ENCODE data around the gene MSRB1.
"Not testable (repeated sequence)": the region's sequence is repeated elsewhere in the genome, so short reads cannot be mapped to it uniquely, and the experiment has no call there.

The MSRB1 gene

GRCh38 chr16:1938316-1938715 is 4.7 kb downstream of the MSRB1 start:
- DNase-seq: no peak

DNA sequence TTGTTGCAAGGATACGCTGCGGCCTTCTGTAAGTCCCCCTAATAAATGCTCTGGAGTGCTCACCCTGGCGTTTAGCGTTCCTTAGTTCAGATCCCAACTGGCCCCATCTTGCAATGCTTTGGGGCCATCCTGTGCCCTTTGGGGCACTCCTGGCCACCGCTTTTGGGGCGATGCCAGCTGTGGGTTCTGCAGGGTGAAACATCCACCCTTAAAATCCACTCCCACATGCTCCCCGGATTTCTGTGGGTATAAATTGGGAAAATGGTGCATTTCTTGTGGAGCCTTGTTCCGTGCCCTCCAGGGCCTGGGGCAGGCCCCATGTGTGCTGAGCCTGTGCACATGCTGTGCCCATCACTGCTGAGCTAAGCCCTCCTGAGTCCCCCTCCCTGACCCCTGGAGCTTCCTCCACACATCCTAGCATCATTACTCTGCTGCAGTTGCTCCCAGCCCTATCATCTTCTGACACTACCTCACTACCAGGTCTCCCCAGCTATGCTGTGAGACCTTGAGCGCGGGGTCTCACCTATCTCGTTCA is 6.0 kb downstream of the MSRB1 start:
- no peak for DNase-seq

DNA sequence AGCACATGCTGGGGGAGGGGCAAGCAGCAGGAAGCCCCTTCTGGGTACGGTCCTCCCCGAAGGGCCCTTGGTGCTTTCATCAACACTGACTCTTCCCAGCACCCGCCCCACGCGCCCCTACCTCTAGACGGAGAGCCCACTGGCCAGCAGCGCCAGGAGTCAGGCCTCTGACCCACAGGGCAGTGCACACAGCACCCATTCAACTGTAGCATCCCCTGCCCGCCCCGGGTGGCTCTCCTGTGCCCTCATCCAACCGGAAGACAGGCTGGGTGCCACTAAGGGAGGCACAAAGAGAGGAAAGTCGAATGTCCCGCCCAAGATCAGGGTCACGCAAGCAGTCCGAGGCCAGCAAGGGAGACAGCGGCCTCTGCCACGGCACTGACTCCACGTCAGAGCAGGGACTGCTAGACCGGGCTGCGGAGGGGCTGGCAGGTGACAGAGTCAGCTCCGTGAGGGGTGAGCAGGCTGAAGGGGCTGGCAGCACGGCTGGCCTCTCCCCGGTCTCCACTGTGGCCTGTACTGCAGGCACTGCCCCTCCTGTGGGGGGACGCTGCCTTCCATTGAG is 9.8 kb downstream of the MSRB1 start:
- no peak for DNase-seq

DNA sequence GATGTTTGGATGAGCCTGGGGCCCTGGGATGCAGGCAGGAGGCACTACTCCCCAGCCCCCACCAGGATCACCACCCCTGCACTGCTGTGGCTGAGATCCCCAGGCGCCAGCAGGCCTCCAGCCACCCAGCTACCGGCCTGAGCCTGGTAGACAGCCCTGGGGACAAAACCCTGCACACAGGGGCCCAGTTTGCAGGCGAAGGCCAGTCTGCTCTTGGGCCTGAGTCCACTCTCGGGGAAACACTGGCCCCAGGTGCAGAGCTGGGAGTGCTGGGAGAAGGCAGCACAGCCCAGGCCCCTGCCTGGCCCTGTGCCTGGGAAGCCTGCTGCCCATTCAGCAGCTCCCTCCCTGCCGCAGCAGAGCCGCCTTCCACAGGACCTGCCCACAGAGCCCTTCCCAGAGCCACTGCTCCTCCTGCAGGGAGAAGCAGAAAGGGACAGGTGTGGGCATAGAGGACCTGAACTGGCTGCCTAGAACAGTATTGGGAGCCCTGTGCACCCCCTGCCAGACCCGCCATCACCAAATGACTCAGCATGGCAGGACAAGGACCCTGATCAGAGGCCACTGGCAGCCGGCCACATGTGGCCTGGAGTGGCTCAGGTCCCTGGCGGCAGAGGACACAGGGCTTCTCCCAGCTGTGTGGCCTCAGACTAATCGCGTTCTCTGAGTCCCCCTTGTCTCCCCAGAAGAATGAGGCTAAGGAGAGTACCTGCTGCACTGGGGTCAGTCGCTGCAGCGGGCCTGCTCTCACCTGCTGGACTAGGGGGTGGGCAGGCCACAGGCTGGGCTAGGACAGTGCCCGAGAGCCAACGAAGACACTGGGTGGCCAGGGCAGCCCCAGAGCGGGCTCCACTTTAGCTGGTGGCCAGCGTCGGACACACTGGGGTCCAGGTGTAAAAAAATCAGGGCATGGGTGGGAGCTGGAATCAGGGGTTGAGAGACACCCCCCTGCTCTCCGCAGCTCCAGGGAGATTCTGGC is 10.7 kb downstream of the MSRB1 start:
- no peak for DNase-seq

DNA sequence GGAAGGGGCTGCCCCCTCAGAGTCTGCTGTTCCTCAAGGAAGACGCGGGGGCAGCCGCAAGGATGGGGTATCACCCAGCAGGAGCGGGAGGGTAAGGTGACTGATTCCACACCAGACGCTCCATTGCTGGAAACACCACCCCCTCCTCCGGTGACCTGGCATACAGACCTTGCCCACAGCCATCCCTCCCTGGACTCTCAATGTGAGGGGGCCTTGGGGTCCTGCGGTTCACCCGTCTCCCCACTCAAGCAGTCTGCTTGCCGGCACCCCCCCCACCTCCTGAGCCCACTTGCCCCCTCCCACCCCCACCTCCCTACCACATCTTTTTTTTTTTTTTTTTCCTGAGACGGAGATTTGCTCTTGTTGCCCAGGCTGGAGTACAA is 12.7 kb downstream of the MSRB1 start:
- DNase-seq: no peak

GRCh38 chr16:1929578-1930337 is 13.2 kb downstream of the MSRB1 start:
- DNase-seq: peak; percentile 11

DNA sequence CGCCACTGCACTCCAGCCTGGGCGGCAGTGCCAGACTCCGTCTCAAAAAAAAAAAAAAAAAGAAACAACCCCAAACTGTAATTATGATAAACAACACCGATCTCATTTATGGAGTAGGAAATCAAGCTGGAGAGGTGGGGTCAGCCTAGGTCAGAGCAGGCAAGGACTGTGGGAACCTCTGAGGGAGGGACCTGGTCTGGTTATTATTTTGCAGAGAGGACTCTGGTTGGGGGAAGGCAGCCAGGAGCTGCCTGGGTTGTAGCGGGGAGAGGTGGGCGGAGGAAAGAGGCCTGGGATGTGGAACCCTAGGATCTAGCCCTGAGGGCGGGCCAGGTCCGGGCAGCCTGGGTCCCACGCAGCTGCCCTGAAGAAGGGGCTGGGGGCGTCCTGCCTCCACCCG is 13.9 kb downstream of the MSRB1 start:
- DNase-seq: no peak

- DNase-seq: no peak
Measured at GRCh38 chr16:1926271-1926670, 16.7 kb downstream of the MSRB1 start.

- no peak for DNase-seq
Measured at GRCh38 chr16:1924095-1924494, 18.9 kb downstream of the MSRB1 start.

DNA sequence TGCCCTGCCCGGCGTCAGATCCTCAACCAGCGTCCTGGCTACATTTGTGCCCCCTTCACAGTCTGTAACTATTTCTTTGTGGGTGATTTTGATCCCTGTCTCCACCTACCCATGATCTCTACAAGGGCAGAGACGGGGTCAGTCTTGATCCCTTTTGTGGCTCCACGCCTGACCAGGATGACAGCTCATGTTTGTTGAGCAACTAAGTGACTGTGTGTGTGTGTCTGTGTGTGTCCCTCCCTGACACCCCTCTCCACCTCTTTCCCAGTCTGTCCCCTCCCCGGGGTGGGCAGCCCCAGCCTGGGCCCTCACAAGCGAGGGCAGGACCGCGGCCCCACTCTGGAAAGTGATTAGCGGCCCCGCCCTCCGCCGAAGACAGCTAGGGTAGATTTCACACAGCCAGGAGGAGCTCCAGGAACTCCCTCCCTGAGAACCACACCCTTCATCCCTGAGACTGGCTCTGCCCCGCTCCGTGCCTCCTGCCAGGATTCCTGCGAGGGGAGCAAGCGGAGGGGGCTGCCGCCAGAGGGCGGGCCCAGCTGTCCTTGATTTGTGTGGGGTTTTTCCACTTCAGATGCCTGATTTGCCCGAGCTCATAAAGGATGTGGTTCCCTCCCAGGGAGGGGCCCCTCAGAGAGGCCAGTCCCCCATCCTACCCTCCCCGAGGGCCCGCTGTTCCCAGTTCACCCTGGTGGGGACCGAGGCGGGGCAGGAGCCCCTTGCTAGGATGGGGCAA is 19.5 kb downstream of the MSRB1 start:
- DNase-seq: no peak

DNA sequence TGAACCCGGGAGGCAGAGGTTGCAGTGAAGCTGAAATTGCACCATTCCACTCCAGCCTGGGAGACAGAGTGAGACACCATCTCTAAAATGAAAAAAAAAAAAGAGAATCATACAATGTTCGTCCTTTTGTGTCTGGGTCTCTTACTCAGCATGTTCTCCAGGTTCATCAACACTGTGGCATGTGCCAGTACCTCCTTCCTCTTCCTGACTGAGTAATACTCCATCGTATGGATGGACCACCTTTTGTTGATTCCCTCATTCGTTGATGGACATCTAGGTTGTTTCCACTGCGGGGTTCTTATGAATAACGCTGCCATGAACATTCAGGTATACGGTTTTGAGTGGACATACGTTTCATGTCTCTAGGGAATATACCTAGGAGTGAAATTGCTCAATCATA is 20.6 kb downstream of the MSRB1 start:
- no peak for DNase-seq

DNA sequence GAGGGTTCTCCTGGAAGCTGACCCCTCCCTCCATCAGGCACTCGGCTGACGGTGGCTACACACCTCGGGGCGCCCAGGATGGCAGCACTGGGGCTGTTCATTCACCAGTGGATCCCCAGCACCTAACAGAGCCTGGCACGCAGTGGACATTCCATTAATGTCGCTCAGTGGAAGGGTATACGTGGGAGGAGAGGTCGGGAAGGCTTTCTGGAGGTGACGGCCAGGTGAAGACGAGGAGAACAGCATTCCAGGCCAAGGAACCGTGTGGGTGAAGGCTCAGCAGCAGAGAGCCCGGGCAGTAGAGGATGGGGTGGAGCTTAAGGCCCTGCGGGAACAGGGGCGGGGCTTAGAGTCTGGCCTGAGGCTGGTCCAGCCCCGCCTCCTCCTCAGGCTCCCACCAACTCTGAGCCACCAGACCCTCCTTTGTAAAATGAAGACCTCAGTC is 22.2 kb downstream of the MSRB1 start:
- no peak for DNase-seq

GRCh38 chr16:1920122-1920521 is 22.9 kb downstream of the MSRB1 start:
- not testable (repeated sequence) for DNase-seq

DNA sequence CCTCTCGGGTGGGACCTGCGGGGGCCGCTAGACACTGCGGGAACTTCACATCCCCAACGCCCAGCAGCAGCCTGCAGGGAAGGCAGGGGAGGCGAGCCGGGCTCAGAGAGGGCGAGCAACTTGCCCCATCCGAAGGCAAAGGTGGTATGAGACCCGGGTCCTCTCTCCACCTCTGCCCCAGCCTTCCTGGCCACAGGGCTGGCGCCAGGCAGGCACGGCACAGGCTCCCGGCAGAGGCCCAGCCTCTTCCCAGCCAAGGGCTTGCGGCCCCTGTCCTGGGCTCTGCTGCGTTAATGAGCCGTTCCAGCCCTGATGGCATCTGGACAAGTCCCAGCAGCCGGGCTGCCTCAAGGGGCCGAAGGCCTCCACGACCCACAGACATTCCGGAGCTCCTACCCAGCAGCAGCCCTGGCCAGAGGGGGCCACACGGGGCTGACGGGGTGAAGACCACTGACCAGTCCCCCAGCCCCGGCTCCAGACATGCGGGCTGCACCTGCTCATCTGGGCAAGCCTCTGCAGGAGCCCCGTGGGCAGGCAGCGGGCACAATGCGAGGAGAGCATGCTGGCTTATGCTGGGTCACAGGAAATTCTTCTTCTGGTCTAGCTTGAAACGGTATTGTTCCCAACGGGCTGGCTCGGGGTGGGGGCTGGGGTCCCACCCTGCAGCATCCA is 23.5 kb downstream of the MSRB1 start:
- no peak for DNase-seq

GRCh38 chr16:1918351-1919326 is 24.4 kb downstream of the MSRB1 start, which contains the start of gene HS3ST6:
Gene HS3ST6 (minus strand): TSS chr16:1918415. CDS start chr16:1918323, 92 bp downstream.
- DNase-seq: no peak

GRCh38 chr16:1917665-1918350 is 25.2 kb downstream of the MSRB1 start:
- DNase-seq: no peak

DNA sequence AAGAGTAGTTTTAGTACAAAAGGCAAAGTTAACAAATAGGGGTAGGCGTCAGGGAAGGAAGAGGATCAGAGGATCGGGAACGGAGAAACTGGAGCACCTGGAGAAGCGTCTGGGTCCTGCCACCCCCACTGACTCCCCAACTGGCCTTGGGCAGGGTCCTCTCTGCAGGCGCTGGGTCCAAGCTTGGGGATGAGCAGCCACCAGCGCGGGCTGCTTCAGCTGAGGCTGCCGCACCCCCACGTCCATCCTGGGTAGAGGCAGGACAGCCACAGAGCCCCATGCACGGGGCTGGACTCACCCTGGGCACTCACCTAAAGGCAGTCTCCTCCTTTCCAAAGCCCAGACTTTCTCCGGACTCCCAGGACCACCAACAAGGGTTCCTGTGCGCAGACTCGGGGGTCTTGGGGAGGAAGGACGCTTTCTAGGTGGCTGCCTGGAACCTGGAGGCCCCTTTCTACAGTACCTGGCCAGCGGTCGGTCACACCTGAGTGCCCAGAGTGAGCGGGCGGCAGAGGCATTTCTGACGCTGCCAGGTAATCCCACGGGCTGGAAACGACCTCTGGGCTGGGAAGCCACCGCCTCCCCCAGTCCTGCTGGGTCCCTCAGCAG is 25.8 kb downstream of the MSRB1 start:
- DNase-seq: no peak

DNA sequence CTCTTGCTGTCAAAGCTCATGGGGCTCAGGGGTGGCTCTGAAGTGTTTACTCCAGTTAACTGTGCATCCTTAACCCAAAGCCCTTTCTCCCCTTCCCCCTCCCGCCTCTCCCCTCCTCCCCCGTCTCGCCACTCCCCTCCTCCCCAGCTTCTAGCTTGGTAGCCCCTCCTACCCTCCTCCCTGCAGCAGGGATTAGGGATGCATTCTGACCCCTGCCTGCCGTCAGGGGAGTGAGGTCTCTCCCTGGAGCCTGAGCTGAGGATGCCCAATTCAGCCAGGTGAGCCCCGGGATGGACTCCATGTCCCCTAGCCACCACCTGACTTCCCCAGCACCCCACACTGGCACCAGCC is 26.4 kb downstream of the MSRB1 start:
- DNase-seq: no peak

- no peak for DNase-seq
Measured at GRCh38 chr16:1915732-1916639, 27.0 kb downstream of the MSRB1 start.

Data from NCI-H526 treated with DMSO at 0.1 percent for 48 hours (cell line).